Heart left ventricle (tissue), 13 donors: ENCODE data around the gene EXTL1.

Experiments used
- CTCF ChIP-seq, 12 donors: fragments of 200-600 bp; sonication (generic) in 4 of 12; IDR thresholded peaks; one replicate each; pipeline versions ENCODE4 v1.5.0 to v1.8.0; 2018 to 2022; ENCODE audit warnings: antibody characterized with exemption in 12 of 12, mild to moderate bottlenecking in 5 of 12
- POLR2A ChIP-seq, 2 donors: fragments of 450-650 bp; IDR thresholded peaks; one replicate each; pipeline ENCODE4 v1.6.1; 2017; ENCODE audit warnings: antibody characterized with exemption in 2 of 2, mild to moderate bottlenecking in 2 of 2, moderate library complexity in 2 of 2
- donor health status: ischemic (EF 13 %, LVEDD 7.1; RV severe dilation, severe dysfunction).
- donor health status: DM: no; HTN: yes; CAD: no.
- donor health status: DM: no; HTN: no; CAD: no.
- donor health status: ischemic (EF 25% LVEDD 6.9; RV normal size, moderate dysfunction).
- donor health status: ischemic (EF 25% LVEDD 5.7; RV mildly dilated, moderate dysfunction).
- donor health status: ischemic (EF 35%, LVEDD 5.7; RV mildly dilated, moderate dysfunction).
- donor health status: nonischemic (EF 11% LVEDD 7.7; RV severe dilation, severe dysfunction).
- donor health status: DM: yes; HTN: yes; CAD: no.
- donor health status: PGD.
- donor health status: ischemic (EF 29% LVEDD 5.4; RV normal size, mild dysfunction).
- donor health status: nonischemic (EF 23%, LVEDD 6.1; RV moderate dilation, normal function).

GRCh38 chr1:26041978-26042377, 20.4 kb downstream of the EXTL1 start:
- TF ChIP-seq POLR2A (IDR thresholded peaks at IDR 0.05) (no peak), CTCF (IDR thresholded peaks at IDR 0.05) (no peak)
